ENCODE measurements around the gene SPATA31D3. TPM values are rescaled to one million over a fixed set of nuclear protein-coding genes. Genes with fewer than 3 reads are reported as not detected.

Gene SPATA31D3
- total and polyA plus RNA-seq, 2 of the 8 experiments (the other 6 are each of a cell fraction or from before 2014, with no cell fraction given) = not detected

GRCh38 chr9:81896070-81896469 is 47.2 kb upstream of the SPATA31D3 start:
- no peak overlapping the region for H2BK20ac ChIP-seq (ENCODE audit: low read length)
- no peak overlapping the region for H4K8ac ChIP-seq (ENCODE audit: extremely low read depth, insufficient read depth, low read length)
- DNase-seq (ENCODE audit: low read depth in 1 of 2, low spot score in 2 of 2) (no peak), FAIRE-seq (no peak)
- H2AFZ ChIP-seq (ENCODE audit: low read length) = no peak overlapping the region
- H3K23me2 ChIP-seq (ENCODE audit: low read depth, low read length) = no peaks in the 10 kb centered on the region; the same call in 1 of the 2 replicates
- CTCF ChIA-PET (ENCODE audit: partially characterized antibody) = interaction anchor here (1.1 kb wide), 1 partner anchor 782 kb away, joined by 4 read pairs; no protein-coding TSS in a partner anchor
- H3K9ac ChIP-seq (replicated peaks in 1 of 4; ENCODE audit: extremely low read depth in 1 of 4, low read depth in 3 of 4, low read length in 3 of 4) = no peak overlapping the region
- no peak overlapping the region for H3K18ac ChIP-seq (ENCODE audit: extremely low read depth, low read length)
- no peak overlapping the region for H2BK5ac ChIP-seq (ENCODE audit: low read depth, low read length)
- H2AK5ac ChIP-seq (ENCODE audit: low read depth, low read length) = no peak overlapping the region
- H3K14ac ChIP-seq (ENCODE audit: insufficient read length) = no peak overlapping the region
- no peak overlapping the region for H3K27ac ChIP-seq (ENCODE audit: low read depth, low read length)
- no peak overlapping the region for H3K23ac ChIP-seq (ENCODE audit: insufficient read length)
- H3K27me3 ChIP-seq (replicated peaks in 1 of 4; ENCODE audit: control insufficient read depth in 3 of 4, extremely low read depth in 1 of 4, insufficient read depth in 3 of 4, low read length in 3 of 4) = no peaks in the 10 kb centered on the region
- peaks cover 0 to 3% (median 0%) of the 10 kb centered on the region in 4 experiments; a peak in 2 of 7 replicates for H3K4me1 ChIP-seq (replicated peaks in 1 of 4; ENCODE audit: control insufficient read depth in 3 of 4, insufficient read depth in 4 of 4, low read length in 3 of 4)
- POLR2A ChIA-PET (ENCODE audit: partially characterized antibody) = no interaction called here
- no peaks in the 10 kb centered on the region for H3K36me3 ChIP-seq (ENCODE audit: control insufficient read depth in 2 of 4, insufficient read depth in 4 of 4, low read length in 3 of 4)
- no peak overlapping the region for H4K91ac ChIP-seq (replicated peaks; ENCODE audit: insufficient read length, low read length)
- no peaks in the 10 kb centered on the region for H3K79me2 ChIP-seq (ENCODE audit: control insufficient read depth in 1 of 2, insufficient read depth in 2 of 2, low read length in 2 of 2)
- H4K20me1 ChIP-seq (replicated peaks in 1 of 2; ENCODE audit: control insufficient read depth in 1 of 2, insufficient read depth in 2 of 2, low read length in 2 of 2) = no peaks in the 10 kb centered on the region
- H3K56ac ChIP-seq (replicated peaks; ENCODE audit: insufficient read length, low read depth, low read length) = no peak overlapping the region
- H4K5ac ChIP-seq (ENCODE audit: insufficient read length, low read depth, low read length) = no peak overlapping the region
- no peak overlapping the region for H2BK120ac ChIP-seq (replicated peaks; ENCODE audit: low read depth, low read length)
- no peak overlapping the region for H2BK12ac ChIP-seq (ENCODE audit: low read depth, low read length)
- no peaks in the 10 kb centered on the region for H3K9me3 ChIP-seq (ENCODE audit: insufficient read depth in 2 of 2, low read depth in 1 of 2, low read length in 1 of 2)
- TF ChIP-seq FOSL1 (IDR thresholded peaks at IDR 0.05; ENCODE audit: insufficient read depth, low read depth, low read length) (no peak), EP300 (IDR thresholded peaks at IDR 0.05; ENCODE audit: borderline replicate concordance in 1 of 2, low read depth in 2 of 2, low read length in 2 of 2) (no peak), KDM4A (IDR thresholded peaks at IDR 0.05; ENCODE audit: low read depth, low read length, severe bottlenecking) (no peak), SUZ12 (IDR thresholded peaks at IDR 0.05; ENCODE audit: low read length) (no peak)
- H2BK15ac ChIP-seq (ENCODE audit: low read length) = no peak overlapping the region
- H3K79me1 ChIP-seq (ENCODE audit: low read depth, low read length) = no peaks in the 10 kb centered on the region
- H3K4me2 ChIP-seq (ENCODE audit: insufficient read depth in 1 of 2, low read depth in 2 of 2, low read length in 2 of 2) = no peak overlapping the region
- no peak overlapping the region for H3K4me3 ChIP-seq (ENCODE audit: extremely low read depth in 1 of 4, insufficient read depth in 2 of 4, low read depth in 3 of 4, low read length in 4 of 4)
- no peak overlapping the region for H3K4ac ChIP-seq (replicated peaks; ENCODE audit: insufficient read length, low read depth, low read length)

Measured in H1 (cell line).